H9 (cell line): Measurements from ENCODE around the gene STX1A. TPM values are rescaled to one million over a fixed set of nuclear protein-coding genes. Genes with fewer than 3 reads are reported as not detected.
"Not testable (repeated sequence)": the region's sequence is repeated elsewhere in the genome, so short reads cannot be mapped to it uniquely, and the experiment has no call there.

Source experiments
- DNase-seq: peaks from one replicate; pipeline ENCODE4 v3.0.0-alpha.2; 2017
- H2AFZ ChIP-seq: one replicate; pipeline ENCODE4 v1.6.1; 2013; ENCODE audit warnings: mild to moderate bottlenecking, low read length, control low read depth, moderate library complexity
- H2AK5ac ChIP-seq: 2 replicates; pipeline ENCODE4 v1.6.1; 2013; ENCODE audit warnings: low read length, control low read depth, mixed read lengths; ENCODE audit not compliant: insufficient read length
- H2BK120ac ChIP-seq: one replicate; pipeline ENCODE4 v1.6.1; 2013; ENCODE audit warnings: low read depth, mild to moderate bottlenecking, low read length, control low read depth, inconsistent platforms; ENCODE audit not compliant: poor library complexity, severe bottlenecking
- H2BK12ac ChIP-seq: 2 replicates; pipeline ENCODE4 v1.6.1; 2013; ENCODE audit warnings: low read length, control low read depth, mixed read lengths, low read depth; ENCODE audit not compliant: insufficient read length
- H2BK15ac ChIP-seq: 2 replicates; pipeline ENCODE4 v1.6.1; 2013; ENCODE audit warnings: low read depth, low read length, control low read depth
- H2BK20ac ChIP-seq: one replicate; pipeline ENCODE4 v1.6.1; 2013; ENCODE audit warnings: low read depth, mild to moderate bottlenecking, low read length, control low read depth, inconsistent platforms; ENCODE audit not compliant: poor library complexity, severe bottlenecking
- H2BK5ac ChIP-seq: 2 replicates; pipeline ENCODE4 v1.6.1; 2013; ENCODE audit warnings: low read length, control low read depth, mixed read lengths; ENCODE audit not compliant: insufficient read length
- H3K14ac ChIP-seq: 2 replicates; pipeline ENCODE4 v1.6.1; 2013; ENCODE audit warnings: low read length, control low read depth; ENCODE audit not compliant: insufficient read depth
- H3K18ac ChIP-seq: 2 replicates; pipeline ENCODE4 v1.6.1; 2013; ENCODE audit warnings: low read depth, mild to moderate bottlenecking, mixed read lengths, low read length, control low read depth; ENCODE audit not compliant: insufficient read length
- H3K23ac ChIP-seq: 2 replicates; pipeline ENCODE4 v1.6.1; 2013; ENCODE audit warnings: low read length, control low read depth, mixed read lengths, low read depth; ENCODE audit not compliant: insufficient read length
- H3K23me2 ChIP-seq: 2 replicates; pipeline ENCODE4 v1.6.1; 2013; ENCODE audit warnings: low read depth, mild to moderate bottlenecking, mixed read lengths, low read length, control low read depth; ENCODE audit not compliant: insufficient read length, poor library complexity, severe bottlenecking
- H3K27ac ChIP-seq: 2 replicates; pipeline ENCODE4 v1.5.1; 2013; ENCODE audit warnings: low read length, control low read depth, mixed read lengths, low read depth; ENCODE audit not compliant: insufficient read length
- H3K27me3 ChIP-seq: 2 replicates; pipeline ENCODE4 v1.6.1; 2013; ENCODE audit warnings: low read length, control low read depth, inconsistent platforms; ENCODE audit not compliant: insufficient read depth
- H3K4ac ChIP-seq: 2 replicates; pipeline ENCODE4 v1.6.1; 2013; ENCODE audit warnings: low read depth, mild to moderate bottlenecking, control low read depth, inconsistent platforms, low read length, moderate library complexity
- H3K4me1 ChIP-seq: 2 replicates; pipeline ENCODE4 v1.6.1; 2013; ENCODE audit warnings: low read length, control low read depth, inconsistent platforms; ENCODE audit not compliant: insufficient read depth
- H3K4me2 ChIP-seq: 2 replicates; pipeline ENCODE4 v1.6.1; 2013; ENCODE audit warnings: low read length, control low read depth, mixed read lengths; ENCODE audit not compliant: insufficient read length, insufficient read depth
- H3K56ac ChIP-seq: 2 replicates; pipeline ENCODE4 v1.6.1; 2013; ENCODE audit warnings: low read depth, mild to moderate bottlenecking, mixed read lengths, low read length, control low read depth; ENCODE audit not compliant: insufficient read length
- H3K79me1 ChIP-seq: 2 replicates; pipeline ENCODE4 v1.6.1; 2013; ENCODE audit warnings: low read depth, mild to moderate bottlenecking, moderate library complexity, low read length, control low read depth, inconsistent platforms; ENCODE audit not compliant: insufficient read depth, poor library complexity, severe bottlenecking
- H3K79me2 ChIP-seq: 2 replicates; pipeline ENCODE4 v1.6.1; 2013; ENCODE audit warnings: low read length, control low read depth, inconsistent platforms; ENCODE audit not compliant: insufficient read depth
- H3K9ac ChIP-seq: 2 replicates; pipeline ENCODE4 v1.6.1; 2013; ENCODE audit warnings: low read length, control low read depth, mixed read lengths; ENCODE audit not compliant: insufficient read length; ENCODE audit errors: extremely low read depth
- H3K9me3 ChIP-seq: one replicate; pipeline ENCODE4 v1.6.1; 2013; ENCODE audit warnings: low read depth, low read length, inconsistent platforms; ENCODE audit not compliant: control insufficient read depth
- H3T11ph ChIP-seq: one replicate; pipeline ENCODE4 v1.6.1; 2013; ENCODE audit warnings: mild to moderate bottlenecking, low read length, control low read depth, inconsistent platforms
- H4K20me1 ChIP-seq: one replicate; pipeline ENCODE4 v1.6.1; 2013; ENCODE audit not compliant: control insufficient read depth, insufficient read length, insufficient read depth
- H4K5ac ChIP-seq: 2 replicates; pipeline ENCODE4 v1.6.1; 2013; ENCODE audit warnings: low read depth, mild to moderate bottlenecking, mixed read lengths, low read length, control low read depth; ENCODE audit not compliant: insufficient read length
- H4K8ac ChIP-seq: replicated peaks from 2 replicates; pipeline ENCODE4 v1.6.1; 2013; ENCODE audit warnings: low read length, control low read depth, mixed read lengths, low read depth; ENCODE audit not compliant: insufficient read length
- H4K91ac ChIP-seq: 2 replicates; pipeline ENCODE4 v1.6.1; 2013; ENCODE audit warnings: low read depth, mild to moderate bottlenecking, moderate library complexity, mixed read lengths, low read length, control low read depth; ENCODE audit not compliant: insufficient read length
- H3K27ac Mint-ChIP-seq, 3 experiments: 2 replicates in 2 of 3; 3 replicates in 1 of 3; pipeline ENCODE4 v1.8.0; 2020 to 2021; ENCODE audit warnings: mixed read lengths in 3 of 3, mild to moderate bottlenecking in 1 of 3, moderate library complexity in 1 of 3
- H3K27me3 Mint-ChIP-seq: 2 replicates; pipeline ENCODE4 v1.8.0; 2021; ENCODE audit warnings: low read depth, mild to moderate bottlenecking, moderate library complexity, mixed read lengths
- H3K36me3 Mint-ChIP-seq, 3 experiments: 2 replicates in 2 of 3; 3 replicates in 1 of 3; pipeline ENCODE4 v1.8.0; 2020 to 2021; ENCODE audit warnings: low read depth in 3 of 3, mixed read lengths in 3 of 3; ENCODE audit not compliant: insufficient read depth in 1 of 3
- H3K4me1 Mint-ChIP-seq, 2 experiments: 2 replicates each; pipeline ENCODE4 v1.8.0; 2020; ENCODE audit warnings: mixed read lengths in 2 of 2
- H3K4me3 Mint-ChIP-seq, 2 experiments: 2 replicates in 1 of 2; 3 replicates in 1 of 2; pipeline ENCODE4 v1.8.0; 2020 to 2021; ENCODE audit warnings: mild to moderate bottlenecking in 2 of 2, mixed read lengths in 2 of 2, moderate library complexity in 1 of 2
- H3K9me3 Mint-ChIP-seq, 2 experiments: 2 replicates in 1 of 2; 3 replicates in 1 of 2; pipeline ENCODE4 v1.8.0; 2020; ENCODE audit warnings: mild to moderate bottlenecking in 2 of 2, mixed read lengths in 2 of 2, moderate library complexity in 1 of 2
- WGBS: extraction: QIAGEN DNeasy Blood & Tissue Kit; methylation state at CpG from one replicate; pipeline ENCODE4 v1.1.7; 2013; ENCODE audit warnings: missing lambda C conversion rate, low lambda C conversion rate, mixed read lengths; ENCODE audit not compliant: insufficient read length; ENCODE audit errors: extremely low coverage; 5-methylcytosine and 5-hydroxymethylcytosine counted together
- total RNA-seq: library from RNA; stranded (reverse); gene quantifications from 2 replicates; pipeline ENCODE4 v1.2.1, GENCODE V29; 2021
- TF ChIP-seq, protein P1 (sequence below): fragments of 200-600 bp; sonication (generic); conservative IDR thresholded peaks from 3 replicates; pipeline ENCODE4 v1.8.0; 2021; ENCODE audit warnings: antibody characterized with exemption, mild to moderate bottlenecking

STX1A gene
- total RNA-seq, 1 experiment from 2014 or later = 10.1 TPM

DNA sequence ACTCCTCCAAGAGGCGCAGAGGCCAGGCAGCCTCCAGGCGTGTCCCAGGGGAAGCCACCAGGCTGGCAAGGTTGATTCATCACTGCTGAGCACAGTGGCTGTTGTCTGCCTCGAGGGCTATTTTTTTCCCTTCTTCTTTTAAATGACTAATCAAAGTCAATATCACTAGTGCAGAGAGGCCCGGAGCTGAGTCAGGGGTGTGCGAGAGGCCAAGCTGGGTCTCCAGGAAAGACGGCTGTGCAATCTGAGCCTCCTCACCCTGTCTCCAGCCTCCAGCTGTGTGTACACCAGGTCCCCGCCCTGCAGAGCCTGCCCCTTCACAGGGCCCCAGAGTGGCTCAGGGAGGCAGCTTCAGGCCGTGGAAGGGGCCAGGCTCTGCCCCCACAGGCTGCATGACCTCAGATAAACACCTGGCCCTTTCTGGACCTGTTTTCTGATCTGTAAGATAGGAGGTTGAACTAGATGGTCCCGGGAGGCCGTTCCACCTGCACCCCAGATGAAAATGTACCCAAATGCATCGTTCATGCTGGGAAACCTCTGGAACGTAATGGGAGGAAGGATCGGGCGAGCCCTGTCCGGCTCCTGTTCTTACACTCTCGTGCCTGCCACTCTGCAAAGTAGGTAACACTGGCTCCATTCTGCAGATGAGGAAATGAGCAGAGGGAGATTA, 3.7 kb downstream of the STX1A start:
- Histone ChIP-seq H2BK12ac (no peak overlapping the region), H3T11ph (no peak overlapping the region), H4K20me1 (no peaks in the 10 kb centered on the region), H3K23me2 (peaks cover 9% of the 10 kb centered on the region), H3K4me2 (no peak overlapping the region), H3K4me1 (no peaks in the 10 kb centered on the region), H3K56ac (no peak overlapping the region), H2BK20ac (no peak overlapping the region), H3K79me1 (no peaks in the 10 kb centered on the region), H3K9me3 (no peaks in the 10 kb centered on the region), H2BK15ac (no peak overlapping the region), H3K18ac (no peak overlapping the region), H3K23ac (no peak overlapping the region), H2BK120ac (no peak overlapping the region), H2AFZ (no peak overlapping the region), H3K27ac (no peak overlapping the region), H2AK5ac (no peak overlapping the region), H4K8ac (no peak overlapping the region), H3K27me3 (peaks cover 3% of the 10 kb centered on the region; the same call in 1 of the 2 replicates), H3K9ac (no peak overlapping the region), H4K91ac (no peak overlapping the region), H3K79me2 (no peaks in the 10 kb centered on the region), H4K5ac (no peak overlapping the region), H3K14ac (no peak overlapping the region), H2BK5ac (no peak overlapping the region), H3K4ac (no peak overlapping the region)
- no CpG with 5 or more reads among the region's 16 CpGs for WGBS
- Mint-ChIP-seq H3K27me3 (peaks cover 25% of the 10 kb centered on the region), H3K27ac (peak overlapping the region in 1 of 3 experiments; percentile 18; a peak in 1 of 7 replicates), H3K4me3 (no peak overlapping the region), H3K36me3 (peaks cover 0 to 2% (median 0%) of the 10 kb centered on the region in 3 experiments; a peak in 2 of 7 replicates), H3K4me1 (peaks cover 0 to 10% of the 10 kb centered on the region in 2 experiments; a peak in 2 of 4 replicates), H3K9me3 (no peaks in the 10 kb centered on the region; a peak in 1 of 5 replicates)
- DNase-seq = no peak
- TF ChIP-seq, protein P1, sequence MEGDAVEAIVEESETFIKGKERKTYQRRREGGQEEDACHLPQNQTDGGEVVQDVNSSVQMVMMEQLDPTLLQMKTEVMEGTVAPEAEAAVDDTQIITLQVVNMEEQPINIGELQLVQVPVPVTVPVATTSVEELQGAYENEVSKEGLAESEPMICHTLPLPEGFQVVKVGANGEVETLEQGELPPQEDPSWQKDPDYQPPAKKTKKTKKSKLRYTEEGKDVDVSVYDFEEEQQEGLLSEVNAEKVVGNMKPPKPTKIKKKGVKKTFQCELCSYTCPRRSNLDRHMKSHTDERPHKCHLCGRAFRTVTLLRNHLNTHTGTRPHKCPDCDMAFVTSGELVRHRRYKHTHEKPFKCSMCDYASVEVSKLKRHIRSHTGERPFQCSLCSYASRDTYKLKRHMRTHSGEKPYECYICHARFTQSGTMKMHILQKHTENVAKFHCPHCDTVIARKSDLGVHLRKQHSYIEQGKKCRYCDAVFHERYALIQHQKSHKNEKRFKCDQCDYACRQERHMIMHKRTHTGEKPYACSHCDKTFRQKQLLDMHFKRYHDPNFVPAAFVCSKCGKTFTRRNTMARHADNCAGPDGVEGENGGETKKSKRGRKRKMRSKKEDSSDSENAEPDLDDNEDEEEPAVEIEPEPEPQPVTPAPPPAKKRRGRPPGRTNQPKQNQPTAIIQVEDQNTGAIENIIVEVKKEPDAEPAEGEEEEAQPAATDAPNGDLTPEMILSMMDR = no peak

DNA sequence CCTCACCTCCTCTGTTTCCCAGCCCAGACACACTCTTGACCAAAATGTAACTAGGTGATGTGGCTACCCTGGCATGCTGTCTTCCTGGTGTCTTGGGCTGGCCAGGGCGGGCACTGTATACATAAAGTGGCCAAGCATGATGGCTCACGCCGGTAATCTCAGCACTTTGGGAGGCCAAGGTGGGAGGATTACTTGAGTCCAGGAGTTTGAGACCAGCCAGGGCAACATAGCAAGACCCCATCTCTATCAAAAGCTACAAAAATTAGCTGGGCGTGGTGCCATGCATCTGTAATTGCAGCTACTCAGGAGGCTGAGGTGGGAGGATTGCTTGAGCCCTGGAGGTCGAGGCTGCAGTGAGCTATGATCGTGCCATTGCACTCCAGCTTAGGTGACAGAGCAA, 6.2 kb downstream of the STX1A start:
- H3K79me1 ChIP-seq, H4K5ac ChIP-seq, H3K79me2 ChIP-seq, H2BK5ac ChIP-seq, H3K27ac ChIP-seq, H3K4me1 ChIP-seq, H3K27me3 Mint-ChIP-seq, H2BK20ac ChIP-seq, H3K4me2 ChIP-seq, DNase-seq, H3K14ac ChIP-seq, H2AK5ac ChIP-seq, H3K4me1 Mint-ChIP-seq, H3K27ac Mint-ChIP-seq, H3K4me3 Mint-ChIP-seq, H4K91ac ChIP-seq, H4K8ac ChIP-seq, H3K56ac ChIP-seq, H3T11ph ChIP-seq, H3K23me2 ChIP-seq, H3K27me3 ChIP-seq, H3K9ac ChIP-seq, H3K9me3 Mint-ChIP-seq, H2AFZ ChIP-seq, H3K36me3 Mint-ChIP-seq, H3K9me3 ChIP-seq, H2BK12ac ChIP-seq, H2BK15ac ChIP-seq, H2BK120ac ChIP-seq, H3K23ac ChIP-seq, H3K4ac ChIP-seq, H3K18ac ChIP-seq, H4K20me1 ChIP-seq: not testable (repeated sequence)
- WGBS = no CpG with 5 or more reads among the region's 6 CpGs
